ENCODE measurements around the gene NPM3. TPM values are rescaled to one million over a fixed set of nuclear protein-coding genes. Genes with fewer than 3 reads are reported as not detected.

NPM3 gene
- total and polyA plus RNA-seq, 8 donors = 13.2 to 23.3 (median 18.1) TPM

- no peak overlapping the region for H3K27ac ChIP-seq
- no peak for TF ChIP-seq CTCF (IDR thresholded peaks at IDR 0.05)
- intact Hi-C loops (cut with DNase I) = no loop called here
- ATAC-seq (no peak), DNase-seq (no peak), FAIRE-seq (no peak)
- peaks cover 0 to 12% (median 0%) of the 10 kb centered on the region in 4 donors for H3K27me3 ChIP-seq
- no peaks in the 10 kb centered on the region for H3K9me3 ChIP-seq
- no peaks in the 10 kb centered on the region for H3K36me3 ChIP-seq
- H3K4me3 ChIP-seq = no peak overlapping the region
- H3K4me1 ChIP-seq = no peaks in the 10 kb centered on the region
- WGBS, 2 donors = 72 to 90% methylated on average over 5 to 8 of the region's 8 CpGs
Observed at GRCh38 chr10:101768791-101769170, 14.5 kb downstream of the NPM3 start.

- 59 to 64% methylated on average over 14 of the region's 14 CpGs for WGBS, 2 donors
- DNase-seq (no peak), FAIRE-seq (no peak), ATAC-seq (no peak)
- intact Hi-C loops (cut with DNase I) = no loop called here
- Histone ChIP-seq H3K4me3 (no peak overlapping the region), H3K9me3 (no peaks in the 10 kb centered on the region), H3K4me1 (no peaks in the 10 kb centered on the region), H3K27ac (no peak overlapping the region), H3K27me3 (peaks cover 0 to 8% (median 0%) of the 10 kb centered on the region in 4 donors), H3K36me3 (no peaks in the 10 kb centered on the region)
- no peak for TF ChIP-seq CTCF (IDR thresholded peaks at IDR 0.05)
Observed at GRCh38 chr10:101767966-101768790, 15.1 kb downstream of the NPM3 start.

GRCh38 chr10:101767600-101767945 lies 15.7 kb downstream of the NPM3 start:
- 38 to 41% methylated on average over 6 of the region's 6 CpGs for WGBS, 2 donors
- Histone ChIP-seq H3K27me3 (peaks cover 0 to 2% (median 0%) of the 10 kb centered on the region in 4 donors), H3K36me3 (no peaks in the 10 kb centered on the region), H3K4me1 (no peaks in the 10 kb centered on the region), H3K27ac (no peak overlapping the region), H3K9me3 (no peaks in the 10 kb centered on the region), H3K4me3 (no peak overlapping the region)
- intact Hi-C loops (cut with DNase I) = no loop called here
- ATAC-seq (no peak), DNase-seq (no peak), FAIRE-seq (no peak)
- TF ChIP-seq CTCF (IDR thresholded peaks at IDR 0.05) = no peak

DNA sequence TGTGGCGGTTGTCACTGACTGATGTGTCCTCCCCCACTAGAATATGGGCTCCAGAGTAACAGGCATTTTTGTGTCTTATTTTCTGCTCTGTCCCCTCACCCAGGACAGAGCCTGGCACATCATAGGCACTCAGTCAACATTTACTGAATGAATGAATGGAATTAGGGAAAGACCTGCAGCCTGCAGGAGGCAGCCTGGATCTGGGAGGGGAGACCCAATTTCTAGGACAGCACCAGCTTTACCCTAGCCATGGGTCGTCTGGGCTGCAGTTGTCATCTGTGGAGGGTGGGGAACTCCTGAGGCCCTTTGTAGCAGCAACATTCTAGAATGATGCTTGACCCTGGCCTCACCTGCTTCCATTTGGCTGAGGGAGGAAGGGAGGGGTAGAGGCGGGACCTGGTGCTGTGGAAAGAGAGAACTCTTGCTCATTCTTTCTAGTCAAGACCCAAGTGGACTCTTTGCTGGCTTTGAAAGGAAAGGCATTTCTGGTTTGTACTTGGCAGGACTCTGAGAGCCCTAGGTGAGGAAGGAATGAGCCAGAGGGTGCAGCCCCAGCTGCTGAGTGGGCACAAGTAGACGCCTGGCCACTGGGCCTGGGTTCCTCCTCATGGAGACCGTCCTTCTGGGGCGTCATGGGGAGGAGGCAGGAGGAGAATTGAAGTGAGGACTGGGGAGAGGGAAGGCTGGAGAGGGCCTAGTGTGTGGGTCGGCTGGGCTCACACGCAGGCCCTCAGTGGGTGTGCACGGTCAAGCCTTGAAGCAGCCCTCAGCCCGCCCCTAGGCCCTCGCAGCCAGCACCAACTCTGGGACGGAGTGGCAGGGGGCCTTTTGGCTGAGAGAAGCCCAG lies 16.3 kb downstream of the NPM3 start:
- H3K36me3 ChIP-seq = no peaks in the 10 kb centered on the region
- DNase-seq (no peak), ATAC-seq (no peak), FAIRE-seq (no peak)
- no peak overlapping the region for H3K4me3 ChIP-seq
- H3K27me3 ChIP-seq = no peaks in the 10 kb centered on the region
- H3K4me1 ChIP-seq = no peaks in the 10 kb centered on the region
- 73 to 82% methylated on average over 12 of the region's 12 CpGs for WGBS, 2 donors
- no peaks in the 10 kb centered on the region for H3K9me3 ChIP-seq
- H3K27ac ChIP-seq = no peak overlapping the region
- TF ChIP-seq CTCF (IDR thresholded peaks at IDR 0.05) = no peak
- intact Hi-C loops (cut with DNase I) = no loop called here

All from pancreas (tissue), 10 donors.